Measurements from ENCODE around the gene KLHL18. TPM values are rescaled to one million over a fixed set of nuclear protein-coding genes. Genes with fewer than 3 reads are reported as not detected.

Gene KLHL18
- polyA plus RNA-seq, 3 donors from 2014 or later = 11.7 to 21.1 (median 15.4) TPM

DNA sequence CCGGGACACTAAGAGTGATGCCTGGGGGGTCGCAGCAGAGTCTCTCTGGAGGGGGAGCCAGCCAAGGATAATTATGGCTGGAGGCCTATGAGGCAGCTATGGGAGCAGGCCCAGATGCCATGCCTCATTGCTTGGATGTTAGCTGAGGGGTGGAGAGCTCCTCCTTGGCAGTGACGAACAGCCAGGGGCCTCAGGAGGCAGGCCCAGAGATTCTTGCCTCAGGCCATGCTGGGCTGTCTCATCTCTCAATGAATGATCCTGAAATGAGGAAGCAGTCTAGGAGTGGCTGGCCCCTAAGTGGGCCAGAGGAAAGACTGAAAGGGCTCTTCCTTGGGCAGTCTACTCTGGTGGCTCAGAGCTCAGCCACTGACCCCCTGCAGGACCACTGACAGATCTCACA lies 21.4 kb upstream of the KLHL18 start:
- Mint-ChIP-seq H3K27me3 (ENCODE audit: low read depth in 3 of 3) (peaks cover 0 to 6% (median 2%) of the 10 kb centered on the region in 3 donors), H3K4me1 (no peaks in the 10 kb centered on the region), H3K4me3 (no peak overlapping the region), H3K27ac (peak overlapping the region in 1 of 6 donors; percentile 10), H3K9me3 (no peaks in the 10 kb centered on the region), H3K36me3 (peaks cover 0 to 4% (median 0%) of the 10 kb centered on the region in 3 donors)
- DNase-seq = no peak

DNA sequence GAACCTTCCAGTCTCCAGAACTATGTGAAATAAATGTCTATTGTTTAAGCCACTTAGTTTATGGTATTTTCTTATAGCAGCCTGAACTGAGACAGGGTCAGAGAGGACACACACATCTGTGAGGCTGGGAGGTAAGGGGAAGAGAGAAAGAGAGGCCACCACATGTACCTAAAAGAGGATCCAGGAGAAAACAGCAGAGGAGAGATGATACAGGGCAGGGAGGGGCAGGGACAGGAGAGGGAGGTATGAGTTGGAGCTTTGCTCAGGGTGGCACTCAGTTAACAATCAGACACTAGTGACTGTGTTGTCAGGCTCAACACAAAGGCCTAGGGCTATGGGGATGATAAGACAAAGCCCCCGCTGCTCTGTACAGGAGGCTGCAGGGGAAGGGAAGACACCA lies 17.7 kb upstream of the KLHL18 start:
- no peaks in the 10 kb centered on the region for H3K9me3 Mint-ChIP-seq
- peaks cover 0 to 4% (median 0%) of the 10 kb centered on the region in 3 donors for H3K36me3 Mint-ChIP-seq
- no peak overlapping the region for H3K27ac Mint-ChIP-seq
- no peak overlapping the region for H3K4me3 Mint-ChIP-seq
- H3K27me3 Mint-ChIP-seq (ENCODE audit: low read depth in 3 of 3) = peaks cover 0 to 3% (median 2%) of the 10 kb centered on the region in 3 donors
- H3K4me1 Mint-ChIP-seq = no peaks in the 10 kb centered on the region
- DNase-seq = no peak

DNA sequence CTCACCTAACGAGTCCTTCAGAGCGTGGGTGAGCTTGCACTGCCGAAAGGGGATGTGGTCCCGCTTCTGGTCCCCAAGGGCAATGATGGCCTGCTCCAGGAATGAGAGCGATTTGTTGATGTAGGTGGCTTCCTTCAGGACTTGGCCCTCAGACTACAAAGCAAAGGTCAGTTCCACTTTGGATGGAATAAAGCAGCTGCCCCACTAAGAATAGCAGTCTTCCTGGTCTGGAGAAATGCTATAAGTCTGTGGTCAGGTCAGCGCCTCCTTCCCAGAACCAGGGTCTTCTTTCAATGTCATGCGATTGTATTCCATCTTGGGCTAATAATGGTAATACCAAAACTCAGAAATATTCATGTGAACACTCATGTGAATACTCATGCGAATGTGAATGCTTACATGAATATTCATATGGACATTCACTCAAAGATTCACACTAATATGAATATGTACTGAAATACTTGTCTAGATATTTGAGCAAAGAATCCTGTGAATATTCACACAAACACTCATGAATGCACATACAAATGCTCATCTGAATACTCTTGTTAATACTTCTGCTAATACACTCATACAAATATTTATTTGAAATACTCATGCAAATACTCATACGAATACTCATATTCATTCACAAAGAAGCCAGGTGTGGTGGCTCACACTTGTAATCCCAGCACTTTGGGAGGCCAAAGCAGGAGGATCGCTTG lies 16.9 kb upstream of the KLHL18 start:
- Mint-ChIP-seq H3K4me3 (no peak overlapping the region), H3K27me3 (ENCODE audit: low read depth in 3 of 3) (peaks cover 0 to 3% (median 0%) of the 10 kb centered on the region in 3 donors), H3K4me1 (no peaks in the 10 kb centered on the region), H3K27ac (no peak overlapping the region), H3K9me3 (no peaks in the 10 kb centered on the region), H3K36me3 (peaks cover 0 to 7% (median 3%) of the 10 kb centered on the region in 3 donors)
- no peak for DNase-seq

DNA sequence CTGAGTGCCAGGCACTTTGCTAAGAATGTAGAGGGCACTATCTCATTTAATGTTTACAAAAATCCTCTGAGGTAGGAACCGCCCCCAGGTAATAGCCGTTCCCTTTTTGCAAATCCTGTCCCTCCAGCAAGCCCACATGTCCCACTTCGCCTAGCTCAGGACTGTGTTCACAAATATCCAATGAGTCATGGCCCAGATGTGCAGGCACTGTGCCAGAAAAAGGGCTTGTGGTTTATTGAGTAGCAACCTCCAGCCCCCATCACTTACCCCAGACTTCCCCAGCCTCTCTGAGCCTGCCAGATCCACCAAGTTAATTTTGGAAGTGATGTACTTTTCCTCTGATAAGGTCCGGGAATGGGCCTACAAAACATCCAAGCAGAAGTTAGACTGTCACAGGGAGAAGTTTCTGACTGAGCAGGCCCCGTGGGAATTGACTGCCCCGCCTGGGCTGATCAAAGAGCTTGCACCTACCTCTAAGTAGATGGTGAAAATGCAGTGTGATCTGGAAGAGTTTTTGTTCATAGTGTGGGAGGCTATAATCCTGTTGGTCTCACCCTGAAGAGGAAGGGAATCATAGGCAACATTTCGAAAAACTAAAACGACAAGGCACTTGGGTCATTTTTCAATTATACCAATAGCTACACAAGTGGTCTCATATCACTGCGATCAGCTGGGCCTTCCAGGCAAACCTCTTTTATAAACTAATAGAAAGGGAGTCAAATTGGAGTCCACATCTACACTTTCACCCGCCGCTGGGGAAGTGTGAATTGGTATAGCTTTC lies 15.8 kb upstream of the KLHL18 start:
- H3K9me3 Mint-ChIP-seq = no peaks in the 10 kb centered on the region
- H3K27me3 Mint-ChIP-seq (ENCODE audit: low read depth in 3 of 3) = peaks cover 0 to 3% (median 0%) of the 10 kb centered on the region in 3 donors
- H3K27ac Mint-ChIP-seq = peak overlapping the region in 2 of 6 donors; percentile 41 to 62
- H3K36me3 Mint-ChIP-seq = peaks cover 0 to 13% (median 3%) of the 10 kb centered on the region in 3 donors
- DNase-seq = no peak
- no peak overlapping the region for H3K4me3 Mint-ChIP-seq
- no peaks in the 10 kb centered on the region for H3K4me1 Mint-ChIP-seq

DNA sequence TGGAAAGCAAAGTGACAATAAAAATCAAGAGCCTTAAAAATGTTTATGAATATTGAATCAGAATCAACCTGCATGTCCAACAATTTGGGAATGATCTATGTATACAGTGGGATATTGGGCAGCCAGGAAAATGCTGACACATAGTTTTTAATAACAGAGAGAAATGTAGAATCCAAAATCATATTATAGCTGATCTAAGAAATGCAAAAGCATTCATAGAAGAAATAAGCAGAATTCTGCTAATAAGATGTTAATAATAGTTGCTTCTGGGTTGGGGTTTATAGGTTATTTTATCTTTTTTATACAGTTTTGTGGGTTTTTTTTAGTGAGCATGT lies 15.3 kb upstream of the KLHL18 start:
- no peaks in the 10 kb centered on the region for H3K9me3 Mint-ChIP-seq
- no peak overlapping the region for H3K27ac Mint-ChIP-seq
- no peak for DNase-seq
- no peak overlapping the region for H3K4me3 Mint-ChIP-seq
- peaks cover 0 to 3% (median 0%) of the 10 kb centered on the region in 3 donors for H3K27me3 Mint-ChIP-seq (ENCODE audit: low read depth in 3 of 3)
- H3K36me3 Mint-ChIP-seq = peaks cover 0 to 13% (median 3%) of the 10 kb centered on the region in 3 donors
- no peaks in the 10 kb centered on the region for H3K4me1 Mint-ChIP-seq

DNA sequence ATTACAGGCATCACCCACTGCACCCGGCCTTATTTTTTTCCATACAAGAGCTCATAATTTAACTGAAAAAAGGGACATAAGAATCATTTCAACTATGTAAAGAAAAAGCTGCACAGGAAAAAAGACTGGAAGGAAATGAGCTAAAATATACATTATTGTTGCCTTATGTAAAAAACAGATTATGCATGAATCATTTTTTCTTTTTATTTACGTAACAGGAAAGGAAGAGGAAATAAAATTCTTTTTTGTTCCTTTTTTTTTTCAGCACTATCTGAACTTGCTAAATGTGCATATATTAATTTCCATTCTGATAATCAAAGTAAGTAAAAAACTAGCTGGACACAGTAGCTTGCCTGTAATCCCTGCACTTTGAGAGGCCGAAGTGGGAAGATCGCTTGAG lies 12.2 kb upstream of the KLHL18 start:
- Mint-ChIP-seq H3K4me1 (no peaks in the 10 kb centered on the region), H3K36me3 (peaks cover 0 to 19% (median 3%) of the 10 kb centered on the region in 3 donors), H3K9me3 (no peaks in the 10 kb centered on the region), H3K27ac (no peak overlapping the region), H3K4me3 (no peak overlapping the region), H3K27me3 (ENCODE audit: low read depth in 3 of 3) (no peaks in the 10 kb centered on the region)
- DNase-seq = no peak

DNA sequence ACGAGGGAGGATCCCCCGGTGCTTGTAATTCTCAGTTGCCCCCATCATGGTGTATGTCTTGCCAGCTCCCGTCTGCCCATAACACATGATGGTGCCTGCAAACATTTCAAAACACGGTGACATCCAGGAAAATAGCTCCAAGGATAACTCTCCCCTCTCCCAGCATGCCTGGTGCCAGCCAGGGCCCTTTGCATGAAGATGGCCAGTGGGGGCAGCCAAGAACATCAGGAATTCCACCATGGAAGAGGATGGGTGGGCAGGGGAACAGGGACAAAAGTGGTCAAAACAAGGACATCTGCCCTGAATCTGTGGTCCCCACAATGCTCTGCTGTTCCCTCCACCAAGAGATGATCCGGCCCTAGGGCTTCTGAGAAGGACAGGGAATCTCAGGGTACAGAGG lies 9.2 kb upstream of the KLHL18 start:
- H3K36me3 Mint-ChIP-seq = peaks cover 0 to 18% (median 3%) of the 10 kb centered on the region in 3 donors
- H3K27ac Mint-ChIP-seq = no peak overlapping the region
- no peaks in the 10 kb centered on the region for H3K27me3 Mint-ChIP-seq (ENCODE audit: low read depth in 3 of 3)
- no peaks in the 10 kb centered on the region for H3K4me1 Mint-ChIP-seq
- H3K9me3 Mint-ChIP-seq = no peaks in the 10 kb centered on the region
- no peak for DNase-seq
- no peak overlapping the region for H3K4me3 Mint-ChIP-seq

DNA sequence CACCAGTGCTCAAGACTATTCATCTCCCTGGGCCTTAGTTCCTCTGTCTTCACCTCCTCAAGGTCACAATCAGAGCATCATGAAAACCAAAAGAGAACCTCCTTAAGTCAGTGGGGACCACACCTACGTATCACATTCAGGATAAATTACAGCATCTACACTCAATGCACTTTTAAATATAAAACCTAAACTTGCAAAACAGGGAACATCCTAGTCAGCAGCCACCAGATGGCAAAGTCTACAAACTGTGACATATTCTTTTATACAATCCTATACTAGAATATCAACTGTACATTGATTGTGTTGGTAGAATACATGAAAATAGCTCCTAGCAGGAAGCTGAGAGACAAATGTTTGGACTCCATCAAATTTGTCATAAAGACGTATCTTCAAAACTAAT lies 8.1 kb upstream of the KLHL18 start:
- Mint-ChIP-seq H3K4me3 (no peak overlapping the region), H3K9me3 (no peaks in the 10 kb centered on the region), H3K27me3 (ENCODE audit: low read depth in 3 of 3) (no peaks in the 10 kb centered on the region), H3K4me1 (no peaks in the 10 kb centered on the region), H3K36me3 (peaks cover 0 to 18% (median 3%) of the 10 kb centered on the region in 3 donors), H3K27ac (no peak overlapping the region)
- no peak for DNase-seq

DNA sequence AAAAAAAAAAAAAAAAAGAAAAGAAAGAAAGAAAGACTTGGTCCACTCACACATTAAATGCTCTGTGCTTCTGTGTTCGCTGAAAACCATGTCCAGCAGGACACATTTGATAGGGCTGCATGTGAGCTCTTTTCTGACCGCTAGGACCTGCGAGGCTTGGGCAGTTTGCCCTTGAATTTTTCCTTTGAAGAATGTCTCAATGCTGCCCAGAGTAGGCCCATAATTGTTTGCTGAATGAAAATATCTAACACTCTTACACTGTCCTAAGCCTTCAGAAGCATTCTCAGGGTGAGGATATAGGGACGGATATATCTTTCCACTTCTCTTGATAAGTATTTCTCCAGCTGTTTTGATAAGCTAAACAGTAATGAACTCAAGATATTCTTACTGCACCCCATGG lies 6.2 kb upstream of the KLHL18 start:
- no peaks in the 10 kb centered on the region for H3K9me3 Mint-ChIP-seq

DNA sequence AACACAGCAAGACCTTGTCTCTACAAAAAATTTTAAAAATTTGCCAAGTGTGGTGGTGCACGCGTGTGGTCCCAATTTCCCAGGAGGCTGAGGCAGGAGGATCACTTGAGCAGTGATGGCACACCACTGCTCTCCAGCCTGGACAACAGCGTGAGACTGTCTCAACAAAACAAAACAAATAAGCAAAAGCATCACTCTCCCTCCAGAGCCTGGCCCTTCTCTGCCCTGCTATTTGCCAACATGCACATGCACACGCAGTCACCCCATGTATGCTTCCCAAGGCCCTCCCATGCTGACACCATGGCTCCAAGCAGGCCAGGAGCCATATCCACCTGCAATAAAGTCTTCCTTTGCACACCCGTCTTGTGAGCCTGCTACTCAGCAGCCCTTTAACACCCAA lies 2.2 kb upstream of the KLHL18 start:
- peak overlapping the region in 2 of 5 donors; percentile 22 to 99 for H3K4me3 Mint-ChIP-seq

More for the DNA sequence above, 6.2 kb upstream of the KLHL18 start:
- DNase-seq = no peak
- H3K27ac Mint-ChIP-seq = no peak overlapping the region
- H3K4me1 Mint-ChIP-seq = peaks cover 0 to under 1% of the 10 kb centered on the region in 2 donors
- peaks cover 0 to 7% (median under 1%) of the 10 kb centered on the region in 3 donors for H3K27me3 Mint-ChIP-seq (ENCODE audit: low read depth in 3 of 3)
- H3K4me3 Mint-ChIP-seq = no peak overlapping the region
- peaks cover 0 to 9% (median 0%) of the 10 kb centered on the region in 3 donors for H3K36me3 Mint-ChIP-seq

DNA sequence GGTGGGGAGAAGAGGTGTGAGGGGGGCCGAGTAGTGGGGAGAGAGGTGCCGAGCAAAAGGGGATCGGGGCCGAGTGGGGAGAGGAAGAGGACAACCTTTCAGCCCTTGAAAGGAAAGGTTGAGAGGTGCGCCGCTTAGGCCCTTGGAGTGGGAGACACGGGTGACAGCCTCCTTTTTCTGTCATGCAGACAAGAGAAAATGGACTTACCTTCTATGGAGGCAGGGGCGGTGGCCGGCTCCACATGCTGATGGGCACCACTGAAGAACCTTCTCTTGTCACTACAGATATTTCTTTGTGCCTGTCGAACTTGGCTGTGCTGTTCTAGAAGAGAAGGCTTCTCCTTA lies 421 bp downstream of the KLHL18 start:
- DNase-seq = no peak
- H3K4me1 Mint-ChIP-seq = peaks cover 42 to 57% of the 10 kb centered on the region in 2 donors
- H3K27ac Mint-ChIP-seq = peak overlapping the region; percentile 98 to 100 (median 99)
- peaks cover 12 to 20% (median 16%) of the 10 kb centered on the region in 3 donors for H3K27me3 Mint-ChIP-seq (ENCODE audit: low read depth in 3 of 3)
- H3K9me3 Mint-ChIP-seq = no peaks in the 10 kb centered on the region
- peak overlapping the region; percentile 94 to 99 (median 96) for H3K4me3 Mint-ChIP-seq
- H3K36me3 Mint-ChIP-seq = peaks cover under 1 to 1% (median under 1%) of the 10 kb centered on the region in 3 donors

More for the DNA sequence above, 2.2 kb upstream of the KLHL18 start:
- Mint-ChIP-seq H3K36me3 (peaks cover 0 to 3% (median 0%) of the 10 kb centered on the region in 3 donors), H3K9me3 (no peaks in the 10 kb centered on the region), H3K27me3 (ENCODE audit: low read depth in 3 of 3) (peaks cover 12 to 20% (median 16%) of the 10 kb centered on the region in 3 donors), H3K27ac (peak overlapping the region in 3 of 6 donors; percentile 79 to 100 (median 98)), H3K4me1 (peaks cover 32 to 38% of the 10 kb centered on the region in 2 donors)
- no peak for DNase-seq

DNA sequence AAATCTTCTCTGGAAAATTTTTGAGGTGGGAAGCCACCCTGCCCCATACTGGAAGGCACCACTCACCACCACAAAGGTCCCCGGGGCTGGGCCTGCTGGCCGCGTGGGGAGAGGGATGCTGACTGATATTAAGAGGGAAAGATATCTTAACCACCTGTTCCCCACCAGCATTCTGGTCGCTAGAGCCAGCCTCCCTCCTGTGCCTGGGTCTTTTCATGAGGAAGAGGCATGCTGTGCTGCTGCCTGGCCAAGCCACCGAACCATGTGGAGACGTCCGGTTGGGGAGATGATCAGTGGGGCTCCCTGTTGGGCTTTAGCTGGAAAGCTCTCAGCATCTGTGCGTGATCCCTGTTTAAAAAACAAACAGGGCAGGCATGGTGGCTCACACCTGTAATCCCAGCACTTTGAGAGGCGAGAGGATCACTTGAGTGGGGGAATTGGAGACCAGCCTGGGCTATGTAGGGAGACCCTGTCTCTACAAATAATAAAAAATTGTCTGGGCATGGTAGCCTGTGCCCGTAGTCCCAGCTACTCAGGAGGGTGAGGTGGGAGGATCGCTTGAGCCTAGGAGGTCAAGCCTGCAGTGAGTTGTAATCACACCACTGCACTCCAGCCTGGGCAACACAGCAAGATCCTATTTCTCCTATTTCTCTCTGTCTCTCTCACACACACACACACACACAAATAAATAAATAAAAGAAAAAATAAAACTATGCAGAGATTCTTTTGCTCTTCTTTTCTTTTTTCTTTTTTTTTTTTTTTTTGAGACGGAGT lies 1.0 kb downstream of the KLHL18 start:
- H3K4me3 Mint-ChIP-seq = peak overlapping the region; percentile 94 to 99 (median 96)
- peaks cover 12 to 20% (median 17%) of the 10 kb centered on the region in 3 donors for H3K27me3 Mint-ChIP-seq (ENCODE audit: low read depth in 3 of 3)
- H3K9me3 Mint-ChIP-seq = no peaks in the 10 kb centered on the region
- H3K4me1 Mint-ChIP-seq = peaks cover 42 to 63% of the 10 kb centered on the region in 2 donors
- H3K36me3 Mint-ChIP-seq = peaks cover 4 to 5% (median 5%) of the 10 kb centered on the region in 3 donors
- DNase-seq = peak in 1 of 3 donors; percentile 7
- peak overlapping the region; percentile 98 to 100 (median 99) for H3K27ac Mint-ChIP-seq

DNA sequence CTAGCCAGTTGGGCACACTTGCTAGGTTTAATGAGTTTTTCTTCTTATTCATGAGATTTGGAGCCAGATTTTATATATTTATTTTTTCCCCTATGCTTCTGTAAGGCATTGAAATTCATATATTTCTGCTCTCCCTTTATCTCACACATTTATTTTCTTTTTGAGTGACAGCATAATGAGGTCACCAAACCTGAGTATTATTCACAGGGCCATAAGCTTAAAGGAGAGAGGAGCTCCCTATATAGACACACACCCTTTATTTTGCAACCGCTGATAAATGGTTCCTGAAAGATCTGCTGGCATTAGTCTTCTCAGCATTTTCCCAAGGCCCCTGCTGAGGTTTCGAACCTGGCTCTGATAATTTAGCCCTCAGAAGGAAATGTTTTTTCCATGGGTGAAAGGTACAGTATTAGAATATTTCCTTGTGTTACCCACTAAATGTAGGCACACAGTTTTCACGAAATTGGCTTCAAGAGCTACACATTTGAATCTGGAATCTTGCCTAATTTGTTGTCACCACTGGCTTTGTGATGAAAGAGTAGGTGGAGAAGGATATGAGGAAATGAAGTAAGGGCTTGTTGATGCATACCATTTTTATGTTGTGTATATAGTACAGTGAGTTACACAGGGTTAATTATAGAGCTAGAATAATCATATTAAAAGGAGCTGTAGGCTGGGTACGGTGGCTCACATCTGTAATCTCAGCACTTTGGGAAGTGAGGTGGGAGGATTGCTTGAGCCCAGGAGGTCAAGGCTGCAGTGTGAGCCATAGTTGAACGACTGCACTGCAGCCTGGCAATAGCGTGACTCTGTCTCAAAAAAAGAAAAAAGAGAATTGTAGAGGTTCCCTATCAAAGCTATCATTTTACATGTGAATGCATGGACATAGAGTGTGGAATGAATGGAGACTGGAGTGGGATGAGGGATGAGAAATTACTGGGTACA lies 6.5 kb downstream of the KLHL18 start:
- peaks cover 6 to 16% (median 10%) of the 10 kb centered on the region in 3 donors for H3K36me3 Mint-ChIP-seq
- H3K4me3 Mint-ChIP-seq = no peak overlapping the region
- peaks cover 0 to 2% (median 0%) of the 10 kb centered on the region in 3 donors for H3K27me3 Mint-ChIP-seq (ENCODE audit: low read depth in 3 of 3)
- peaks cover 19 to 49% of the 10 kb centered on the region in 2 donors for H3K4me1 Mint-ChIP-seq
- H3K9me3 Mint-ChIP-seq = no peaks in the 10 kb centered on the region
- no peak overlapping the region for H3K27ac Mint-ChIP-seq
- DNase-seq = no peak
